K562 (cell line): ENCODE data around the gene MLLT3. TPM values are rescaled to one million over a fixed set of nuclear protein-coding genes. Genes with fewer than 3 reads are reported as not detected.

ENCODE experiments used
- ATAC-seq: fragments of 200-7000 bp; cut with Tn5 transposase; 3 replicates; pipeline ENCODE4 v1.9.1; 2020; ENCODE audit warnings: moderate library complexity
- BruUV-seq: library from RNA; stranded (reverse); fragments of 400-500 nt; replicated peaks from 2 replicates; lab custom pipeline; 2021; lab: Mats Ljungman, UMichigan
- CTCF ChIA-PET: fragments of 300-600 bp; formaldehyde crosslinking; extraction: SDS; loops from one replicate; lab custom pipeline; 2021; ENCODE audit warnings: low intra/inter-chr PET ratio; lab: Yijun Ruan, JAX
- POLR2A ChIA-PET: fragments of 300-600, 350-650 bp; sonication (Branson Sonifier 250); formaldehyde crosslinking; extraction: SDS; loops from one replicate; lab custom pipeline; 2021; ENCODE audit warnings: antibody characterized with exemption, inconsistent platforms; lab: Yijun Ruan, JAX
- DNase-seq, 4 experiments: peaks; one replicate each; pipeline versions ENCODE4 v3.0.0 to v3.0.0-alpha.2; 2011 to 2018; ENCODE audit warnings: low spot score in 3 of 4, mixed read lengths in 3 of 4; ENCODE audit errors: extremely low read depth in 1 of 4
- FAIRE-seq: peaks from 2 replicates; lab custom pipeline; 2011; peaks lifted over from hg19 to GRCh38; lab: Jason Lieb, UNC
- H2AFZ ChIP-seq: 2 replicates; pipeline ENCODE4 v1.6.0; 2011; ENCODE audit warnings: low read depth, low read length, control low read depth, inconsistent platforms
- H3K27ac ChIP-seq: fragments of 200-600 bp; 3 replicates; pipeline ENCODE4 v1.8.0; 2011; ENCODE audit warnings: low read depth, mild to moderate bottlenecking, control low read depth, inconsistent platforms, low read length, moderate library complexity, mixed read lengths; ENCODE audit errors: extremely low read depth
- H3K27me3 ChIP-seq, 2 experiments: fragments of 300-600 bp in 1 of 2; 2 replicates in 1 of 2; 3 replicates in 1 of 2; pipeline versions ENCODE4 v1.6.0 to v1.8.0; 2011; ENCODE audit warnings: inconsistent platforms in 2 of 2, low read length in 2 of 2, mild to moderate bottlenecking in 1 of 2, mixed read lengths in 1 of 2, moderate library complexity in 1 of 2; ENCODE audit not compliant: control insufficient read depth in 2 of 2, insufficient read depth in 2 of 2
- H3K36me3 ChIP-seq: fragments of 300-600 bp; 3 replicates; pipeline ENCODE4 v1.8.0; 2011; ENCODE audit warnings: mild to moderate bottlenecking, low read length, inconsistent platforms; ENCODE audit not compliant: control insufficient read depth, insufficient read depth
- H3K4me1 ChIP-seq, 2 experiments: fragments of 200-600 bp in 1 of 2; replicated peaks in 1 of 2; 2 replicates in 1 of 2; 3 replicates in 1 of 2; pipeline versions ENCODE4 v1.5.1 to v1.8.0; 2011; ENCODE audit warnings: inconsistent platforms in 2 of 2, low read length in 2 of 2, mild to moderate bottlenecking in 1 of 2, mixed read lengths in 1 of 2, moderate library complexity in 1 of 2; ENCODE audit not compliant: control insufficient read depth in 2 of 2, insufficient read depth in 2 of 2
- H3K4me2 ChIP-seq: 2 replicates; pipeline ENCODE4 v1.6.1; 2011; ENCODE audit warnings: low read length, control low read depth, inconsistent platforms, mixed read lengths; ENCODE audit not compliant: insufficient read depth
- H3K4me3 ChIP-seq: fragments of 200-600 bp; sonication (generic), shearing (Covaris generic); 2 replicates; pipeline ENCODE4 v1.5.1; 2016; ENCODE audit warnings: control low read depth, inconsistent platforms
- H3K79me2 ChIP-seq: fragments of 200-600 bp; 3 replicates; pipeline ENCODE4 v1.8.0; 2011; ENCODE audit warnings: low read length, inconsistent platforms; ENCODE audit not compliant: control insufficient read depth, insufficient read depth
- H3K9ac ChIP-seq, 2 experiments: 2 replicates each; pipeline versions ENCODE4 v1.6.0 to v1.6.1; 2011; ENCODE audit warnings: low read depth in 2 of 2, low read length in 2 of 2, control low read depth in 1 of 2, inconsistent platforms in 1 of 2, mild to moderate bottlenecking in 1 of 2, mixed read lengths in 1 of 2; ENCODE audit not compliant: insufficient read depth in 1 of 2
- H3K9me1 ChIP-seq: one replicate; pipeline ENCODE4 v1.6.0; 2011; ENCODE audit warnings: inconsistent platforms, mild to moderate bottlenecking, low read length, moderate library complexity; ENCODE audit not compliant: control insufficient read depth, insufficient read depth
- H3K9me3 ChIP-seq: replicated peaks from 2 replicates; pipeline ENCODE4 v1.5.1; 2011; ENCODE audit warnings: low read depth, low read length, inconsistent platforms; ENCODE audit not compliant: control insufficient read depth, insufficient read depth
- H4K20me1 ChIP-seq: replicated peaks from 2 replicates; pipeline ENCODE4 v1.6.1; 2011; ENCODE audit warnings: low read length, inconsistent platforms, mixed read lengths; ENCODE audit not compliant: control insufficient read depth, insufficient read depth
- HDGF ChIP-seq: fragments of 450-650 bp; IDR thresholded peaks from 2 replicates; pipeline ENCODE4 v1.6.1; 2016
- JUN ChIP-seq, 2 experiments: sonication (generic) in 1 of 2; formaldehyde crosslinking in 1 of 2; IDR thresholded peaks; 2 replicates each; pipeline versions ENCODE4 v1.6.1 to v1.8.0; 2012 to 2022; ENCODE audit warnings: borderline replicate concordance in 2 of 2, mild to moderate bottlenecking in 2 of 2, improper control_type of control experiment in 1 of 2, low read depth in 1 of 2, low read length in 1 of 2, missing genetic modification reagents in 1 of 2
- NR2C2 ChIP-seq, 2 experiments: fragments of 200-800 bp in 1 of 2; sonication (Bioruptor generic) in 1 of 2; sonication (generic) in 1 of 2; formaldehyde crosslinking in 1 of 2; IDR thresholded peaks; 2 replicates each; pipeline versions ENCODE4 v1.6.1 to v1.8.0; 2016 to 2022; ENCODE audit warnings: mild to moderate bottlenecking in 1 of 2, missing compliant biosample characterization in 1 of 2, missing genetic modification characterization in 1 of 2, missing genetic modification reagents in 1 of 2
- PTBP1 ChIP-seq: fragments of 200-400 bp; formaldehyde crosslinking; IDR thresholded peaks from 2 replicates; pipeline ENCODE4 v1.6.1; 2017; ENCODE audit warnings: low read depth, low read length
- PYGO2 ChIP-seq: fragments of 450-650 bp; IDR thresholded peaks from 2 replicates; pipeline ENCODE4 v1.6.1; 2016; ENCODE audit warnings: mild to moderate bottlenecking, missing genetic modification characterization, moderate library complexity, missing compliant biosample characterization
- SMAD4 ChIP-seq: fragments of 250-450 bp; sonication (Bioruptor Pico); conservative IDR thresholded peaks from 2 replicates; pipeline ENCODE4 v1.8.0; 2021; ENCODE audit warnings: inconsistent platforms, mild to moderate bottlenecking, moderate library complexity
- ZBTB33 ChIP-seq: sonication (generic); formaldehyde crosslinking; IDR thresholded peaks from 2 replicates; pipeline ENCODE4 v1.8.1; 2023; ENCODE audit warnings: mild to moderate bottlenecking, missing genetic modification reagents
- ZC3H8 ChIP-seq: fragments of 450-650 bp; IDR thresholded peaks from 2 replicates; pipeline ENCODE4 v1.6.1; 2017
- ZNF311 ChIP-seq: fragments of 250-450 bp; sonication (Bioruptor Pico); IDR thresholded peaks from 2 replicates; pipeline ENCODE4 v1.4.0; 2020; ENCODE audit warnings: mild to moderate bottlenecking, moderate library complexity
- WGBS: fragments of 100-300 bp; shearing (Covaris generic); methylation state at CpG from one replicate; pipeline ENCODE4 v1.1.6; 2016; ENCODE audit warnings: low coverage, mixed read lengths; ENCODE audit not compliant: insufficient coverage; ENCODE audit errors: missing lambda C conversion rate; 5-methylcytosine and 5-hydroxymethylcytosine counted together
- in situ Hi-C: fragments of 300-500 bp; cut with MboI; formaldehyde crosslinking; loops from 4 replicates; pipeline ENCODE4 v1.15.0; 2018; ENCODE audit warnings: inconsistent platforms, mixed read lengths
- intact Hi-C: fragments of 100-400 bp; cut with micrococcal nuclease; formaldehyde crosslinking; loops from 2 replicates; pipeline ENCODE4 v1.14.2; 2022
- polyA plus RNA-seq, 8 experiments: library from polyadenylated mRNA; depleted of rRNA in 4 of 8; stranded (reverse) in 5 of 8; unstranded in 3 of 8; fragments of >200 nt; fragmentation: Nextera tagmentation in 2 of 8; fragmentation: Illumina TruSeq in 1 of 8; extraction: Ambion mirVana in 2 of 8; extraction: Trizol in 1 of 8; gene quantifications; 2 replicates each; pipeline versions ENCODE4 v1.2.1 to v1.2.3, GENCODE V29; 2011 to 2014; ENCODE audit warnings: inconsistent platforms in 1 of 8, missing spikeins in 1 of 8
- total RNA-seq, 7 experiments: library from RNA; depleted of rRNA in 6 of 7; stranded (reverse); fragments of >200 nt in 6 of 7; fragmentation: Illumina TruSeq in 2 of 7; extraction: Trizol in 2 of 7; gene quantifications; 2 replicates each; pipeline versions ENCODE4 v1.2.1 to v1.2.3, GENCODE V29; 2011 to 2021; ENCODE audit warnings: low replicate concordance in 1 of 7
- TF ChIP-seq, protein P1 (sequence below): IDR thresholded peaks from 3 replicates; pipeline ENCODE4 v1.6.1; 2011; ENCODE audit warnings: borderline replicate concordance, mild to moderate bottlenecking, moderate library complexity; ENCODE audit not compliant: insufficient read length; ENCODE audit errors: extremely low read depth
- TF ChIP-seq, protein P2 (sequence below), 3 experiments: fragments of 200-800 bp in 1 of 3; sonication (Bioruptor generic) in 1 of 3; sonication (generic) in 1 of 3; formaldehyde crosslinking in 1 of 3; IDR thresholded peaks; 2 replicates each; pipeline versions ENCODE4 v1.6.1 to v1.8.0; 2016 to 2022; ENCODE audit warnings: mild to moderate bottlenecking in 2 of 3, missing compliant biosample characterization in 2 of 3, missing genetic modification characterization in 2 of 3, missing genetic modification reagents in 1 of 3
- TF ChIP-seq, protein P3 (sequence below): fragments of 200-800 bp; sonication (Bioruptor generic); IDR thresholded peaks from 2 replicates; pipeline ENCODE4 v1.6.1; 2017; ENCODE audit warnings: missing genetic modification characterization, missing compliant biosample characterization

MLLT3 gene
- total and polyA plus RNA-seq, 9 of the 15 experiments (the other 6 are each of a cell fraction or from before 2014, with no cell fraction given), result 0.07 to 0.42 (median 0.22) TPM; not detected in 4

- CTCF ChIA-PET, result no interaction called here
Measured at GRCh38 chr9:20505574-20505973, 116.7 kb downstream of the MLLT3 start.

More at GRCh38 chr9:20505574-20505973, 116.7 kb downstream of the MLLT3 start:
- no peak overlapping the region for H2AFZ ChIP-seq
- DNase-seq (no peak), FAIRE-seq (no peak), ATAC-seq (no peak)
- H3K4me1 ChIP-seq, result no peaks in the 10 kb centered on the region
- no peak overlapping the region for H3K4me2 ChIP-seq
- H3K79me2 ChIP-seq, result no peaks in the 10 kb centered on the region
- POLR2A ChIA-PET, result no interaction called here
- intact Hi-C loops, result no loop called here
- no peaks in the 10 kb centered on the region for H4K20me1 ChIP-seq
- in situ Hi-C loops, result no loop called here
- H3K4me3 ChIP-seq, result no peak overlapping the region
- H3K27ac ChIP-seq, result no peak overlapping the region
- no peaks in the 10 kb centered on the region for H3K9me1 ChIP-seq
- no peaks in the 10 kb centered on the region for H3K9me3 ChIP-seq
- BruUV-seq, result no TSS peak
- H3K27me3 ChIP-seq, result no peaks in the 10 kb centered on the region
- TF ChIP-seq HDGF (no peak), PYGO2 (tag) (no peak), ZNF311 (no peak), ZBTB33 (CRISPR knock-in tag) (no peak), ZC3H8 (no peak), PTBP1 (no peak), NR2C2 (CRISPR knock-in tag; IDR thresholded peaks at IDR 0.05) (no peak), NR2C2 (tag; IDR thresholded peaks at IDR 0.05) (no peak), JUN (IDR thresholded peaks at IDR 0.05; ENCODE audit: borderline replicate concordance, low read depth, low read length) (no peak), JUN (CRISPR knock-in tag; IDR thresholded peaks at IDR 0.05; ENCODE audit: borderline replicate concordance) (no peak), SMAD4 (CRISPR knock-in tag) (no peak)
- TF ChIP-seq, protein P1, sequence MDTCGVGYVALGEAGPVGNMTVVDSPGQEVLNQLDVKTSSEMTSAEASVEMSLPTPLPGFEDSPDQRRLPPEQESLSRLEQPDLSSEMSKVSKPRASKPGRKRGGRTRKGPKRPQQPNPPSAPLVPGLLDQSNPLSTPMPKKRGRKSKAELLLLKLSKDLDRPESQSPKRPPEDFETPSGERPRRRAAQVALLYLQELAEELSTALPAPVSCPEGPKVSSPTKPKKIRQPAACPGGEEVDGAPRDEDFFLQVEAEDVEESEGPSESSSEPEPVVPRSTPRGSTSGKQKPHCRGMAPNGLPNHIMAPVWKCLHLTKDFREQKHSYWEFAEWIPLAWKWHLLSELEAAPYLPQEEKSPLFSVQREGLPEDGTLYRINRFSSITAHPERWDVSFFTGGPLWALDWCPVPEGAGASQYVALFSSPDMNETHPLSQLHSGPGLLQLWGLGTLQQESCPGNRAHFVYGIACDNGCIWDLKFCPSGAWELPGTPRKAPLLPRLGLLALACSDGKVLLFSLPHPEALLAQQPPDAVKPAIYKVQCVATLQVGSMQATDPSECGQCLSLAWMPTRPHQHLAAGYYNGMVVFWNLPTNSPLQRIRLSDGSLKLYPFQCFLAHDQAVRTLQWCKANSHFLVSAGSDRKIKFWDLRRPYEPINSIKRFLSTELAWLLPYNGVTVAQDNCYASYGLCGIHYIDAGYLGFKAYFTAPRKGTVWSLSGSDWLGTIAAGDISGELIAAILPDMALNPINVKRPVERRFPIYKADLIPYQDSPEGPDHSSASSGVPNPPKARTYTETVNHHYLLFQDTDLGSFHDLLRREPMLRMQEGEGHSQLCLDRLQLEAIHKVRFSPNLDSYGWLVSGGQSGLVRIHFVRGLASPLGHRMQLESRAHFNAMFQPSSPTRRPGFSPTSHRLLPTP, result no peak
- TF ChIP-seq, protein P2, sequence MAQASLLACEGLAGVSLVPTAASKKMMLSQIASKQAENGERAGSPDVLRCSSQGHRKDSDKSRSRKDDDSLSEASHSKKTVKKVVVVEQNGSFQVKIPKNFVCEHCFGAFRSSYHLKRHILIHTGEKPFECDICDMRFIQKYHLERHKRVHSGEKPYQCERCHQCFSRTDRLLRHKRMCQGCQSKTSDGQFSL (CRISPR knock-in tag; IDR thresholded peaks at IDR 0.05), result no peak
- TF ChIP-seq, protein P2 (tag; IDR thresholded peaks at IDR 0.05), result no peak
- TF ChIP-seq, protein P3, sequence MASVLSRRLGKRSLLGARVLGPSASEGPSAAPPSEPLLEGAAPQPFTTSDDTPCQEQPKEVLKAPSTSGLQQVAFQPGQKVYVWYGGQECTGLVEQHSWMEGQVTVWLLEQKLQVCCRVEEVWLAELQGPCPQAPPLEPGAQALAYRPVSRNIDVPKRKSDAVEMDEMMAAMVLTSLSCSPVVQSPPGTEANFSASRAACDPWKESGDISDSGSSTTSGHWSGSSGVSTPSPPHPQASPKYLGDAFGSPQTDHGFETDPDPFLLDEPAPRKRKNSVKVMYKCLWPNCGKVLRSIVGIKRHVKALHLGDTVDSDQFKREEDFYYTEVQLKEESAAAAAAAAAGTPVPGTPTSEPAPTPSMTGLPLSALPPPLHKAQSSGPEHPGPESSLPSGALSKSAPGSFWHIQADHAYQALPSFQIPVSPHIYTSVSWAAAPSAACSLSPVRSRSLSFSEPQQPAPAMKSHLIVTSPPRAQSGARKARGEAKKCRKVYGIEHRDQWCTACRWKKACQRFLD, result no peak
- TF ChIP-seq, all 486 proteins: peak for 0
- 0% methylated on average over 4 of the region's 5 CpGs for WGBS
- H3K9ac ChIP-seq, result no peak overlapping the region
- H3K36me3 ChIP-seq, result no peaks in the 10 kb centered on the region
